HEK293T (cell line): ENCODE data around the gene SOX13.

ENCODE experiments used
- L3MBTL2 ChIP-seq: fragments of 450-650 bp; conservative IDR thresholded peaks from 2 replicates; pipeline ENCODE4 v1.6.1; 2016; ENCODE audit warnings: mild to moderate bottlenecking
- SP1 ChIP-seq: fragments of 450-650 bp; IDR thresholded peaks from 2 replicates; pipeline ENCODE4 v1.6.1; 2017
- TF ChIP-seq, protein P1 (sequence below): fragments of 450-650 bp; IDR thresholded peaks from 2 replicates; pipeline ENCODE4 v1.6.1; 2016

DNA sequence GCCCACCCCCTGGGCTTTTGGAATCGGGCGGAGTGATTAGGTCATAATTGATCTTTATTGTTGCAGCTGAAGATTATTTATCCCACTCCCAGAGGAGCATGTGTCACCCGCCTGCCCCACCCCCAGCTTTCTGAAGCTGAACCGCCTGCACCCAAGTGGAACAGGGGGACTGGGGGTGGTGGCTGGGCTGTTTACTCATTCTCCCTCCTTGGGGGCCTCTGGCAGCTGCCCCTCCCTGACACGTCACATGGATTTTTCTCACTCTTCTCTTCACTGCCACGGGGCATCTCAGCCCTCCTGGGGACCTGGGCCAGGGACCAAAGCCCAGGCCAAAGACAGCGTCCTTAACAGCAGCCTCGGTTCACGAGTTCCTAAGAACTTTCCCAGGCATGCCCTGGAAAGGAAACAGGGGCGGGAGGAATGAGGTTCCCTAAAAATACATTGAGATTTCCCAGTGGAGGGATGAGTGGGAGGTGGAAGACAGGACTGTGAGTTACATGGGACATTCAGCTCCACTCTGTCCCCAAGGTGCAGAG, 31.6 kb upstream of the SOX13 start:
- TF ChIP-seq, protein P1, sequence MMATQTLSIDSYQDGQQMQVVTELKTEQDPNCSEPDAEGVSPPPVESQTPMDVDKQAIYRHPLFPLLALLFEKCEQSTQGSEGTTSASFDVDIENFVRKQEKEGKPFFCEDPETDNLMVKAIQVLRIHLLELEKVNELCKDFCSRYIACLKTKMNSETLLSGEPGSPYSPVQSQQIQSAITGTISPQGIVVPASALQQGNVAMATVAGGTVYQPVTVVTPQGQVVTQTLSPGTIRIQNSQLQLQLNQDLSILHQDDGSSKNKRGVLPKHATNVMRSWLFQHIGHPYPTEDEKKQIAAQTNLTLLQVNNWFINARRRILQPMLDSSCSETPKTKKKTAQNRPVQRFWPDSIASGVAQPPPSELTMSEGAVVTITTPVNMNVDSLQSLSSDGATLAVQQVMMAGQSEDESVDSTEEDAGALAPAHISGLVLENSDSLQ = no peak
- TF ChIP-seq SP1 (no peak), L3MBTL2 (no peak)
